ENCODE results near the gene MAF.

GRCh38 chr16:79554912-79555311, 45.6 kb downstream of the MAF start:
- TF ChIP-seq ZNF256 (CRISPR knock-in tag; conservative IDR thresholded peaks at IDR 0.05) (no peak), ZBTB7B (CRISPR knock-in tag; IDR thresholded peaks at IDR 0.05) (no peak), ZNF234 (CRISPR knock-in tag; conservative IDR thresholded peaks at IDR 0.05) (no peak), CTCF (CRISPR knock-in tag; IDR thresholded peaks at IDR 0.05) (no peak), POLR2AphosphoS5 (IDR thresholded peaks at IDR 0.05; ENCODE audit: low read depth, low read length) (no peak), FOXJ3 (CRISPR knock-in tag; IDR thresholded peaks at IDR 0.05; ENCODE audit: borderline replicate concordance) (no peak), ZNF101 (CRISPR knock-in tag; IDR thresholded peaks at IDR 0.05; ENCODE audit: borderline replicate concordance, low read depth) (no peak), NFYB (CRISPR knock-in tag; IDR thresholded peaks at IDR 0.05) (no peak), CREB1 (IDR thresholded peaks at IDR 0.05) (no peak), CREB1 (CRISPR knock-in tag; IDR thresholded peaks at IDR 0.05) (no peak), MAZ (IDR thresholded peaks at IDR 0.05; ENCODE audit: borderline replicate concordance, low read depth, low read length) (no peak), MAZ (CRISPR knock-in tag; IDR thresholded peaks at IDR 0.05; ENCODE audit: low read depth) (no peak)
- TF ChIP-seq, protein P1, sequence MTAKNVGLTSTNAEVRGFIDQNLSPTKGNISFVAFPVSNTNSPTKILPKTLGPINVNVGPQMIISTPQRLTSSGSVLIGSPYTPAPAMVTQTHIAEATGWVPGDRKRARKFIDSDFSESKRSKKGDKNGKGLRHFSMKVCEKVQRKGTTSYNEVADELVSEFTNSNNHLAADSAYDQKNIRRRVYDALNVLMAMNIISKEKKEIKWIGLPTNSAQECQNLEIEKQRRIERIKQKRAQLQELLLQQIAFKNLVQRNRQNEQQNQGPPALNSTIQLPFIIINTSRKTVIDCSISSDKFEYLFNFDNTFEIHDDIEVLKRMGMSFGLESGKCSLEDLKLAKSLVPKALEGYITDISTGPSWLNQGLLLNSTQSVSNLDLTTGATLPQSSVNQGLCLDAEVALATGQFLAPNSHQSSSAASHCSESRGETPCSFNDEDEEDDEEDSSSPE (CRISPR knock-in tag; IDR thresholded peaks at IDR 0.05) = no peak
